Measurements from ENCODE around the gene RBMS3. TPM values are rescaled to one million over a fixed set of nuclear protein-coding genes. Genes with fewer than 3 reads are reported as not detected.

The RBMS3 gene
- total RNA-seq, 1 donor from 2014 or later, result 23.7 TPM

DNA sequence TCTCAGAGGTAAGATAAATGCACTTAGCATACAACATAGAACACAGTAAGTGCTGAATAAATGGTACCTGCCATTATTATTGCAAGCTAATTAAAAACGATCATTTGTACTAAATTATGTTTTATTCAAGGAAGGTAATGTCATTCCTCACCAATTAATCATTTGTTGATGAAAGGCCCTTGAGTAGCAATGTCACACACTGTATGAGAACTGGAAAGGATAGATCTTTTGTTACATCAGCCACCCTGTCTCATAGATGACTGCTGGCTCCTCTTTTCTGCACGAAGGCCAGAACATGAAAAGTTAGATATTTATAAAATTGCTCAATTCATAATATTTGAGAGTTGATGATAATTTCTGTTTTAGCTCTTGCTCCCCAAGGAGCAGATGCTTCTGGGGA lies 415.4 kb downstream of the RBMS3 start:
- TF ChIP-seq, protein P1, sequence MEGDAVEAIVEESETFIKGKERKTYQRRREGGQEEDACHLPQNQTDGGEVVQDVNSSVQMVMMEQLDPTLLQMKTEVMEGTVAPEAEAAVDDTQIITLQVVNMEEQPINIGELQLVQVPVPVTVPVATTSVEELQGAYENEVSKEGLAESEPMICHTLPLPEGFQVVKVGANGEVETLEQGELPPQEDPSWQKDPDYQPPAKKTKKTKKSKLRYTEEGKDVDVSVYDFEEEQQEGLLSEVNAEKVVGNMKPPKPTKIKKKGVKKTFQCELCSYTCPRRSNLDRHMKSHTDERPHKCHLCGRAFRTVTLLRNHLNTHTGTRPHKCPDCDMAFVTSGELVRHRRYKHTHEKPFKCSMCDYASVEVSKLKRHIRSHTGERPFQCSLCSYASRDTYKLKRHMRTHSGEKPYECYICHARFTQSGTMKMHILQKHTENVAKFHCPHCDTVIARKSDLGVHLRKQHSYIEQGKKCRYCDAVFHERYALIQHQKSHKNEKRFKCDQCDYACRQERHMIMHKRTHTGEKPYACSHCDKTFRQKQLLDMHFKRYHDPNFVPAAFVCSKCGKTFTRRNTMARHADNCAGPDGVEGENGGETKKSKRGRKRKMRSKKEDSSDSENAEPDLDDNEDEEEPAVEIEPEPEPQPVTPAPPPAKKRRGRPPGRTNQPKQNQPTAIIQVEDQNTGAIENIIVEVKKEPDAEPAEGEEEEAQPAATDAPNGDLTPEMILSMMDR (IDR thresholded peaks at IDR 0.05; ENCODE audit: insufficient read depth, low read length, poor library complexity, severe bottlenecking), result no peak
- Histone ChIP-seq H3K27me3 (ENCODE audit: control insufficient read depth, insufficient read depth, low read length) (no peaks in the 10 kb centered on the region), H3K36me3 (ENCODE audit: control insufficient read depth, insufficient read depth, low read length) (no peaks in the 10 kb centered on the region), H3K4me3 (ENCODE audit: low read depth, low read length) (no peak overlapping the region)
- DNase-seq (ENCODE audit: low read depth), result no peak

GRCh38 chr3:29697989-29698388 lies 417.1 kb downstream of the RBMS3 start:
- DNase-seq (ENCODE audit: low read depth), result no peak
- Histone ChIP-seq H3K4me3 (ENCODE audit: low read depth, low read length) (no peak overlapping the region), H3K36me3 (ENCODE audit: control insufficient read depth, insufficient read depth, low read length) (no peaks in the 10 kb centered on the region), H3K27me3 (ENCODE audit: control insufficient read depth, insufficient read depth, low read length) (no peaks in the 10 kb centered on the region)
- TF ChIP-seq, protein P1 (IDR thresholded peaks at IDR 0.05; ENCODE audit: insufficient read depth, low read length, poor library complexity, severe bottlenecking), result no peak

DNA sequence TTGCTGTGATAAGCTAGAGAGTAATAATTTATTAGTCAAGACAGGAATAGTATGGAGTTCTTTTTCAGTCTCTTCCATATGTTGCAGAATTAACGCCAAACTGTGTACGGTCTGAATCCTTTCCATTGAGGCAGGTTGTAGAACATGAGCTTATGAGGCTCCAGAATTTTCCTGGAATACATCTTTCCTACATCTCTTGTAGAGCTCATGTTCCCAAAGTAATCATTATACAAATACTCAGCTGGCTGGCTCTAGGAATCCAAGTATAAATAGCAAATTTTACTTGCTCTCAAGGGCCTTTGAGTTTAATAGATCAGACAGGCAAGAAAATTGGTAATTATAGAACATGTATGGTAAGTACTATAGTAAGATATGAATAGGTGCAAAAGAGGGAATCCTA lies 419.4 kb downstream of the RBMS3 start:
- TF ChIP-seq, protein P1 (IDR thresholded peaks at IDR 0.05; ENCODE audit: insufficient read depth, low read length, poor library complexity, severe bottlenecking), result no peak
- Histone ChIP-seq H3K36me3 (ENCODE audit: control insufficient read depth, insufficient read depth, low read length) (no peaks in the 10 kb centered on the region), H3K27me3 (ENCODE audit: control insufficient read depth, insufficient read depth, low read length) (no peaks in the 10 kb centered on the region), H3K4me3 (ENCODE audit: low read depth, low read length) (no peak overlapping the region)
- no peak for DNase-seq (ENCODE audit: low read depth)

- no peak for DNase-seq (ENCODE audit: low read depth)
- H3K36me3 ChIP-seq (ENCODE audit: control insufficient read depth, insufficient read depth, low read length), result no peaks in the 10 kb centered on the region
- TF ChIP-seq, protein P1 (IDR thresholded peaks at IDR 0.05; ENCODE audit: insufficient read depth, low read length, poor library complexity, severe bottlenecking), result no peak
Measured at GRCh38 chr3:29701326-29701983, 420.6 kb downstream of the RBMS3 start.

GRCh38 chr3:29705906-29706844 lies 425.3 kb downstream of the RBMS3 start:
- TF ChIP-seq, protein P1 (IDR thresholded peaks at IDR 0.05; ENCODE audit: insufficient read depth, low read length, poor library complexity, severe bottlenecking), result no peak
- Histone ChIP-seq H3K36me3 (ENCODE audit: control insufficient read depth, insufficient read depth, low read length) (no peaks in the 10 kb centered on the region), H3K27me3 (ENCODE audit: control insufficient read depth, insufficient read depth, low read length) (no peaks in the 10 kb centered on the region), H3K4me3 (ENCODE audit: low read depth, low read length) (no peak overlapping the region)
- DNase-seq (ENCODE audit: low read depth), result no peak

More at GRCh38 chr3:29701326-29701983, 420.6 kb downstream of the RBMS3 start:
- H3K4me3 ChIP-seq (ENCODE audit: low read depth, low read length), result no peak overlapping the region
- H3K27me3 ChIP-seq (ENCODE audit: control insufficient read depth, insufficient read depth, low read length), result no peaks in the 10 kb centered on the region
